ENCODE results near the gene ZSCAN20.

ZSCAN20 gene

GRCh38 chr1:33462405-33463164, 9.9 kb upstream of the ZSCAN20 start:
- no peak overlapping the region for H3K27ac ChIP-seq (ENCODE audit: insufficient read depth, low read depth, low read length, poor library complexity, severe bottlenecking)
- no peaks in the 10 kb centered on the region for H3K36me3 ChIP-seq (ENCODE audit: control insufficient read depth, insufficient read depth, low read length)
- WGBS, 2 experiments = 81% methylated on average over 8 of the region's 8 CpGs
- H3K27me3 ChIP-seq (ENCODE audit: control insufficient read depth, insufficient read depth, low read length, poor library complexity, severe bottlenecking) = no peaks in the 10 kb centered on the region
- no peaks in the 10 kb centered on the region for H3K4me1 ChIP-seq (ENCODE audit: control insufficient read depth, insufficient read depth, low read length)
- no peak overlapping the region for H3K4me3 ChIP-seq (ENCODE audit: insufficient read depth, low read depth, low read length)
- H3K9me3 ChIP-seq (ENCODE audit: control insufficient read depth, low read length) = no peaks in the 10 kb centered on the region

- Histone ChIP-seq H3K27ac (ENCODE audit: insufficient read depth, low read depth, low read length, poor library complexity, severe bottlenecking) (no peak overlapping the region), H3K36me3 (ENCODE audit: control insufficient read depth, insufficient read depth, low read length) (no peaks in the 10 kb centered on the region), H3K4me3 (ENCODE audit: insufficient read depth, low read depth, low read length) (no peak overlapping the region), H3K4me1 (ENCODE audit: control insufficient read depth, insufficient read depth, low read length) (no peaks in the 10 kb centered on the region), H3K9me3 (ENCODE audit: control insufficient read depth, low read length) (no peaks in the 10 kb centered on the region), H3K27me3 (ENCODE audit: control insufficient read depth, insufficient read depth, low read length, poor library complexity, severe bottlenecking) (no peaks in the 10 kb centered on the region)
- WGBS, 2 experiments = 91% methylated on average over 3 of the region's 3 CpGs
These were observed 7.9 kb upstream of the ZSCAN20 start for GRCh38 chr1:33464552-33464951.

- H3K4me3 ChIP-seq (ENCODE audit: insufficient read depth, low read depth, low read length) = no peak overlapping the region
- no peaks in the 10 kb centered on the region for H3K36me3 ChIP-seq (ENCODE audit: control insufficient read depth, insufficient read depth, low read length)
- no peaks in the 10 kb centered on the region for H3K27me3 ChIP-seq (ENCODE audit: control insufficient read depth, insufficient read depth, low read length, poor library complexity, severe bottlenecking)
- no peaks in the 10 kb centered on the region for H3K9me3 ChIP-seq (ENCODE audit: control insufficient read depth, low read length)
- 98 to 99% methylated on average over 2 of the region's 2 CpGs for WGBS, 2 experiments
- no peak overlapping the region for H3K27ac ChIP-seq (ENCODE audit: insufficient read depth, low read depth, low read length, poor library complexity, severe bottlenecking)
- no peaks in the 10 kb centered on the region for H3K4me1 ChIP-seq (ENCODE audit: control insufficient read depth, insufficient read depth, low read length)
These were observed 7.1 kb upstream of the ZSCAN20 start for GRCh38 chr1:33465316-33465715.

- Histone ChIP-seq H3K27ac (ENCODE audit: insufficient read depth, low read depth, low read length, poor library complexity, severe bottlenecking) (no peak overlapping the region), H3K27me3 (ENCODE audit: control insufficient read depth, insufficient read depth, low read length, poor library complexity, severe bottlenecking) (no peaks in the 10 kb centered on the region), H3K36me3 (ENCODE audit: control insufficient read depth, insufficient read depth, low read length) (no peaks in the 10 kb centered on the region), H3K4me1 (ENCODE audit: control insufficient read depth, insufficient read depth, low read length) (no peaks in the 10 kb centered on the region), H3K9me3 (ENCODE audit: control insufficient read depth, low read length) (no peaks in the 10 kb centered on the region), H3K4me3 (ENCODE audit: insufficient read depth, low read depth, low read length) (no peak overlapping the region)
- 93 to 96% methylated on average over 6 of the region's 6 CpGs for whole genome bisulfite sequencing, 2 experiments
These were observed 6.3 kb upstream of the ZSCAN20 start for GRCh38 chr1:33466159-33466558.

GRCh38 chr1:33468011-33468410, 4.4 kb upstream of the ZSCAN20 start:
- no peaks in the 10 kb centered on the region for H3K27me3 ChIP-seq (ENCODE audit: control insufficient read depth, insufficient read depth, low read length, poor library complexity, severe bottlenecking)
- H3K4me3 ChIP-seq (ENCODE audit: insufficient read depth, low read depth, low read length) = no peak overlapping the region
- H3K9me3 ChIP-seq (ENCODE audit: control insufficient read depth, low read length) = no peaks in the 10 kb centered on the region
- H3K4me1 ChIP-seq (ENCODE audit: control insufficient read depth, insufficient read depth, low read length) = no peaks in the 10 kb centered on the region
- no peak overlapping the region for H3K27ac ChIP-seq (ENCODE audit: insufficient read depth, low read depth, low read length, poor library complexity, severe bottlenecking)
- H3K36me3 ChIP-seq (ENCODE audit: control insufficient read depth, insufficient read depth, low read length) = no peaks in the 10 kb centered on the region
- WGBS, 2 experiments = 92 to 95% methylated on average over 4 of the region's 4 CpGs

- Histone ChIP-seq H3K36me3 (ENCODE audit: control insufficient read depth, insufficient read depth, low read length) (no peaks in the 10 kb centered on the region), H3K4me1 (ENCODE audit: control insufficient read depth, insufficient read depth, low read length) (no peaks in the 10 kb centered on the region), H3K4me3 (ENCODE audit: insufficient read depth, low read depth, low read length) (no peak overlapping the region), H3K27me3 (ENCODE audit: control insufficient read depth, insufficient read depth, low read length, poor library complexity, severe bottlenecking) (no peaks in the 10 kb centered on the region), H3K27ac (ENCODE audit: insufficient read depth, low read depth, low read length, poor library complexity, severe bottlenecking) (no peak overlapping the region), H3K9me3 (ENCODE audit: control insufficient read depth, low read length) (no peaks in the 10 kb centered on the region)
- 90% methylated on average over 4 of the region's 4 CpGs for WGBS, 2 experiments
These were observed 3.9 kb upstream of the ZSCAN20 start for GRCh38 chr1:33468531-33468930.

- WGBS, 2 experiments = 88 to 93% methylated on average over 3 of the region's 3 CpGs
- Histone ChIP-seq H3K27me3 (ENCODE audit: control insufficient read depth, insufficient read depth, low read length, poor library complexity, severe bottlenecking) (no peaks in the 10 kb centered on the region), H3K4me3 (ENCODE audit: insufficient read depth, low read depth, low read length) (no peak overlapping the region), H3K36me3 (ENCODE audit: control insufficient read depth, insufficient read depth, low read length) (no peaks in the 10 kb centered on the region), H3K27ac (ENCODE audit: insufficient read depth, low read depth, low read length, poor library complexity, severe bottlenecking) (no peak overlapping the region), H3K9me3 (ENCODE audit: control insufficient read depth, low read length) (no peaks in the 10 kb centered on the region), H3K4me1 (ENCODE audit: control insufficient read depth, insufficient read depth, low read length) (no peaks in the 10 kb centered on the region)
These were observed 3.5 kb upstream of the ZSCAN20 start for GRCh38 chr1:33468967-33469366.

GRCh38 chr1:33469691-33470090, 2.8 kb upstream of the ZSCAN20 start:
- H3K36me3 ChIP-seq (ENCODE audit: control insufficient read depth, insufficient read depth, low read length) = no peaks in the 10 kb centered on the region
- H3K4me1 ChIP-seq (ENCODE audit: control insufficient read depth, insufficient read depth, low read length) = no peaks in the 10 kb centered on the region
- H3K27me3 ChIP-seq (ENCODE audit: control insufficient read depth, insufficient read depth, low read length, poor library complexity, severe bottlenecking) = no peaks in the 10 kb centered on the region
- no peak overlapping the region for H3K4me3 ChIP-seq (ENCODE audit: insufficient read depth, low read depth, low read length)
- WGBS, 2 experiments = 100% methylated on average over 1 of the region's 2 CpGs; no CpG with 5 or more reads in 1 of the 2 experiments
- no peaks in the 10 kb centered on the region for H3K9me3 ChIP-seq (ENCODE audit: control insufficient read depth, low read length)
- no peak overlapping the region for H3K27ac ChIP-seq (ENCODE audit: insufficient read depth, low read depth, low read length, poor library complexity, severe bottlenecking)

GRCh38 chr1:33470495-33471012, 1.9 kb upstream of the ZSCAN20 start:
- Histone ChIP-seq H3K4me3 (ENCODE audit: insufficient read depth, low read depth, low read length) (no peak overlapping the region), H3K27me3 (ENCODE audit: control insufficient read depth, insufficient read depth, low read length, poor library complexity, severe bottlenecking) (no peaks in the 10 kb centered on the region), H3K9me3 (ENCODE audit: control insufficient read depth, low read length) (no peaks in the 10 kb centered on the region), H3K36me3 (ENCODE audit: control insufficient read depth, insufficient read depth, low read length) (no peaks in the 10 kb centered on the region), H3K27ac (ENCODE audit: insufficient read depth, low read depth, low read length, poor library complexity, severe bottlenecking) (no peak overlapping the region), H3K4me1 (ENCODE audit: control insufficient read depth, insufficient read depth, low read length) (no peaks in the 10 kb centered on the region)
- WGBS, 2 experiments = 18 to 19% methylated on average over 11 of the region's 11 CpGs

GRCh38 chr1:33471416-33471815, 1.0 kb upstream of the ZSCAN20 start:
- no peak overlapping the region for H3K4me3 ChIP-seq (ENCODE audit: insufficient read depth, low read depth, low read length)
- H3K9me3 ChIP-seq (ENCODE audit: control insufficient read depth, low read length) = no peaks in the 10 kb centered on the region
- H3K36me3 ChIP-seq (ENCODE audit: control insufficient read depth, insufficient read depth, low read length) = no peaks in the 10 kb centered on the region
- H3K27ac ChIP-seq (ENCODE audit: insufficient read depth, low read depth, low read length, poor library complexity, severe bottlenecking) = no peak overlapping the region
- H3K4me1 ChIP-seq (ENCODE audit: control insufficient read depth, insufficient read depth, low read length) = no peaks in the 10 kb centered on the region
- no peaks in the 10 kb centered on the region for H3K27me3 ChIP-seq (ENCODE audit: control insufficient read depth, insufficient read depth, low read length, poor library complexity, severe bottlenecking)
- 95% methylated on average over 4 of the region's 4 CpGs for WGBS, 2 experiments
